ENCODE results near the gene TSEN15.

Gene TSEN15

GRCh38 chr1:184050636-184051035 lies 894 bp upstream of the TSEN15 start:
- TF ChIP-seq CTCF (IDR thresholded peaks at IDR 0.05; ENCODE audit: low read depth, low read length): no peak
- H3K4me3 ChIP-seq (ENCODE audit: low read depth, low read length): peak overlapping the region; percentile 74
- no peak for DNase-seq (ENCODE audit: low read depth, low spot score)
- in situ Hi-C loops (cut with HindIII; ENCODE audit: low sequenced_read_pairs): no loop called here

- no peak for TF ChIP-seq CTCF (IDR thresholded peaks at IDR 0.05; ENCODE audit: low read depth, low read length)
- peak overlapping the region; percentile 74 for H3K4me3 ChIP-seq (ENCODE audit: low read depth, low read length)
- no peak for DNase-seq (ENCODE audit: low read depth, low spot score)
- in situ Hi-C loops (cut with HindIII; ENCODE audit: low sequenced_read_pairs): no loop called here
Observed at GRCh38 chr1:184051138-184051484, 419 bp upstream of the TSEN15 start.

- DNase-seq (ENCODE audit: low read depth, low spot score): peak; percentile 16
- peak overlapping the region; percentile 74 for H3K4me3 ChIP-seq (ENCODE audit: low read depth, low read length)
- in situ Hi-C loops (cut with HindIII; ENCODE audit: low sequenced_read_pairs): no loop called here
- TF ChIP-seq CTCF (IDR thresholded peaks at IDR 0.05; ENCODE audit: low read depth, low read length): no peak
Observed at GRCh38 chr1:184052194-184052559, 647 bp downstream of the TSEN15 start.

GRCh38 chr1:184052750-184053149 lies 1.2 kb downstream of the TSEN15 start:
- in situ Hi-C loops (cut with HindIII; ENCODE audit: low sequenced_read_pairs): no loop called here
- peak overlapping the region; percentile 74 for H3K4me3 ChIP-seq (ENCODE audit: low read depth, low read length)
- no peak for DNase-seq (ENCODE audit: low read depth, low spot score)
- no peak for TF ChIP-seq CTCF (IDR thresholded peaks at IDR 0.05; ENCODE audit: low read depth, low read length)

GRCh38 chr1:184053881-184054280 lies 2.4 kb downstream of the TSEN15 start:
- H3K4me3 ChIP-seq (ENCODE audit: low read depth, low read length): no peak overlapping the region
- in situ Hi-C loops (cut with HindIII; ENCODE audit: low sequenced_read_pairs): no loop called here
- no peak for TF ChIP-seq CTCF (IDR thresholded peaks at IDR 0.05; ENCODE audit: low read depth, low read length)
- DNase-seq (ENCODE audit: low read depth, low spot score): no peak

- H3K4me3 ChIP-seq (ENCODE audit: low read depth, low read length): no peak overlapping the region
- in situ Hi-C loops (cut with HindIII; ENCODE audit: low sequenced_read_pairs): no loop called here
- DNase-seq (ENCODE audit: low read depth, low spot score): peak; percentile 72
- TF ChIP-seq CTCF (IDR thresholded peaks at IDR 0.05; ENCODE audit: low read depth, low read length): no peak
Observed at GRCh38 chr1:184056921-184057555, 5.5 kb downstream of the TSEN15 start.

GRCh38 chr1:184059887-184060286 lies 8.4 kb downstream of the TSEN15 start:
- DNase-seq (ENCODE audit: low read depth, low spot score): no peak
- H3K4me3 ChIP-seq (ENCODE audit: low read depth, low read length): no peak overlapping the region
- no peak for TF ChIP-seq CTCF (IDR thresholded peaks at IDR 0.05; ENCODE audit: low read depth, low read length)
- in situ Hi-C loops (cut with HindIII; ENCODE audit: low sequenced_read_pairs): no loop called here

Measured in astrocyte of the spinal cord (primary cell).